NCI-H524 (cell line): Measurements from ENCODE around the gene GMEB1.
"Not testable (repeated sequence)": the region's sequence is repeated elsewhere in the genome, so short reads cannot be mapped to it uniquely, and the experiment has no call there.

ENCODE experiments used
- DNase-seq, 2 experiments: peaks; one replicate each; lab custom pipeline; 2025; lab: John Stamatoyannopoulos, UW

Gene GMEB1

DNA sequence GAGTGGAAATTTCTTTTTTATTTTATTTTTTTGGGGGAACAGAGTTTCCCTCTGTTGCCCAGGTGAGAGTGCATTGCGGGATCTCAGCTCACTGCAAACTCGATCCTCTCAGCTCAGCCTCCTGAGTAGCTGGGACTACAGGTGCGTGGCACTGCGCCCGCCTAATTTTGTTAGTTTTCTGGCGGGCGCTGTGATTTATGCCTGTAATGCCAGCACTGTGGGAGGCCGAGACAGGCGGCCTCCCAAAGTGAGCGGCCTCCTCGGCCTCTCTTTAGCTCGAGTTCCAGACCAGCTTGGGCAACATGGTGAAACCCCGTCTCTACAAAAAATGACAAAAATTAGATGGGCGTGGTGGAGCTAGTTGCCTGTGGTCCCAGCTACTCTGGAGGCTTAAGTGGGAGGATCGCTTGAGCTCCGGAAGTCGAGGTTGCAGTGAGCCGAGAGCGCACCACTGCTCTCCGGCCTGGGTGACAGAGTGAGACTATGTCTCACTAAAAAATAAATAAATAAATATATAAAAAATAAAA, 2.7 kb downstream of the GMEB1 start:
- DNase-seq = no peak

DNA sequence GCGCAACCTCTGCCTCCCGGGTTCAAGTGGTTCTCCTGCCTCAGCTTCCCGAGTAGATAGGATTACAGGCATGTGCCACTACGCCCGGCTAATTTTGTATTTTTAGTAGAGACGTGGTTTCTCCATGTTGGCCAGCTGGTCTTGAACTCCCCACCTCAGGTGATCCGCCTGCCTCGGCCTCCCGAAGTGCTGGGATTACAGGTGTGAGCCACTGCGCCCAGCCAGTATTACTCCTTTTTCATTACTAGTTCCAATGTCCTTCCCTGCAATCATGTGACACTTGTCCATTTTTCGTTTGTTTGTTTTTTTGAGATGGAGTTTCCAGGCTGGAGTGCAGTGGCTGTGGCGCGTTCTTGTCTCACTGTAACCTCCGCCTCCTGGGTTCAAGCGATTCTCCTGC, 4.4 kb downstream of the GMEB1 start:
- not testable (repeated sequence) for DNase-seq

DNA sequence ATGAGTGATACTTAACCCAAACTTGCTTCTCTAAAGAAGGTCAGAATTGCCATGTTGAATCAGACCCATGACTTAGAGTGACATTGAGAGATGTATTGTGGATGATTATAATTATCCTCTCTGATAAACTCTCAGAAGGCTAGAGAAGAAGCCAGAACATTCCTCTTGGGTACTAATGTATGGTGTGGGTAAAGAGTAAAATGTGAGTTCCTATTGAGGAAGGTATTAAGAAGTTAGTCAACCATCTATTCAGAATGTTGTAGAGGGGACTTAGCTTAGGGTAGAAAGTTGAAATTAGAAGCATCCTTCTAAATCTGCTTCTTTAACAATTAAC, 7.3 kb downstream of the GMEB1 start:
- no peak for DNase-seq

- no peak for DNase-seq
Measured at GRCh38 chr1:28680151-28680550, 11.6 kb downstream of the GMEB1 start.

DNA sequence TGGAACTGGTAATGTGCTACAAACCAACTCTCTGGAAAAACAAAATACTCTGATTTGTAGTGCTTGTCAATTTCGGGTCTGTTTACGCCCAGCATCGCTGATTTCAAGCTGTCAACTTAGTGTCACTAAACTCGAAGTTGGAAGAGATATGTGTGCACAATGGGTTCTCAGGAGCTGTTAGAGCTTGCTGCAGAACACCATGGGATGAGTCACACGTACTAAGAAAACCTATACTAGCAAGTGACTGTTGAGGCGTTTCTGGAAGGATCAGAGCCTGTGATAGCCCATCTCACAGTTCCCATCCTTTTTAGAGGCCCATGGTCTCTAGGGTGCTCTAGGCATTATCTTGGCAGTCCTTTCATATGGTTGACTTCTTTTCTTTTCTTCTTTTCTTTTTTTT, 14.3 kb downstream of the GMEB1 start:
- no peak for DNase-seq

DNA sequence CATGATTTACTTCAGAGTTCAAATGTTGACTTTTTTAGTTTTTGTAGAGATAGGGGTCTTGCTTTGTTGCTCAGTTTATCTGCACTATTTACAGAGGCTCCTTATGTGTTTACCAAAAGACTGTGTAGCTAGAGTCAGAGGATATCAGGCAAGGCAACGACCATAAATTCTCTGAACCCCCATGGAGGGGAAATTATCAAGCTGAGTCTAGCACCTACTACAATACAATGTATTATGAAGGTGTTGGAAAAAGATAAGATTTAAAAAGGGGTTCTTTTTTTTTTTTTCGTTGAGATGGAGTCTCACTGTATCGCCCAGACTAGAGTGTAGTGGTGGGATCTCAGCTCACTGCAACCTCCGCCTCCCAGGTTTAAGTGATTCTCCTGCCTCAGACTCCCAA, 16.4 kb downstream of the GMEB1 start:
- DNase-seq = no peak

GRCh38 chr1:28691627-28692026, 23.0 kb downstream of the GMEB1 start:
- not testable (repeated sequence) for DNase-seq

DNA sequence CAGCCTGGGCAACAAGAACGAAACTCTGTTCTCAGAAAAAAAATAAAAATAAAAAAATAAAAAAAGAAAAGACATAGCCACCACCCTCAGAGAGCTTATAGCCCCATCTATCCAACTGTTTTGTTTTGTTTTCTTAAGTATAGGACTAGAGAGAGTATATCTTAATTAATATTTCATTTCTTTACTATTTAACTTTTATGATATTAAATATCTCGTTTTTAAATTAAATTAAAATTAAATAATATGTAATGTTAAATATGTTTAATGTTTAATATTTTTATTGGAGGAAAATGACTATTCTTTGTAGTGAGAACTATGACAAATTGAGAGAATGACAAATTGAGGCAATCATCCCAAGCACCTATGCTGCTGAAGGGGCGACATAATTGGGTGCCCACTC, 35.0 kb downstream of the GMEB1 start:
- no peak for DNase-seq

DNA sequence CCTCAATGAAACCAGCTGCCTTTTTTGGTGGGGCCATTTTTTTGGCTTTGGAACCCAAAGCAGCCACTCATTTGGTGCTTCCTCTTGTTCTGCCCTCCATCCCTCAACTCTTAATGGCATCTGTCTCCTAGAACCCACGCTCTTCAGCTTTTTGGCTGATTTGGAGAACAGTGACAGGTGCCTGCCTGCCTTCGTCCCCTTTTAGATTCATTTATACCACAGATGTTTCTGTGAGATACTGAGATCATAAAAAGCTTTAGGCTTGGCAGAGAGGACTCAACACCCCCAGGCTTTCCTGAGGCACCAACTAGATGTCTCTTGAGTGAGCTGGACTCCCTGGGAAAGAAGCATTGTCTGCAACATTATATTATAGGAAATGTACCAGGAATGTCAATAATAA, 47.8 kb downstream of the GMEB1 start:
- DNase-seq = no peak

- DNase-seq = no peak
Measured at GRCh38 chr1:28718166-28718565, 49.6 kb downstream of the GMEB1 start.

DNA sequence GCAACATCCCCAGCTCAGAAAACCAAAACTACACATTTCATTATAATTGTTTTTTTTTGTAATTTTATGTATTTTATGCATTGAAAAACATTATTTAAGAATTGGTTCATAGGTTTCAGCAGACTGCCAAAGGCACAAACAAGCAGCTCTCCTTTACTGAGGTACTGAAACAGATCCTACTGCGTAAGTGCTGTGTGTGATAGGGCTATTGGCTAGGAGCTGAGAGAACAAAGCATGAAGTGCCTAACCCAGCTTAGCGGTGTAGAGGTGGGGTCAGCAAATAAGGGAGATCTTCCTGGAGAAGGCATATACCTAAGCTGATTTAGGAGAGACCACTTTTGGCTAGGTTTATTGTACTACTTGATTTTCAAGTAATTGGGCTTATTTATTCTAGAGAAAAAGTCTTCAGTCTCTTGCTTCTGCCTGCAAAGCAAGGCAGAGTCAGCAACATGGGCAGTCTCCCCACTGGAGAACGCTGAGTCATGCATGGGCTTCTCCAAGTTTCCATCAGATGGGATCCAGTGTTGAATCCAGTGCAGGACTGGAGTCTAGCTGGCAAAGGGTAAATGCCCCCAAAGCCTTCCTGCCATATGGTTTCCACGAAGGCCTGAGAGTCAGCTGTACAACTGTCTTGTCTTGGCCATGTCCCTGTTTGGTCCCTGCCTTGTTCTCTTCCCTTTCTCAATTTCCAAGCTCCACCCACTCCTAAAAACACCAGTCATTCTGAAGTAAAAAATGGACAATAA, 50.2 kb downstream of the GMEB1 start:
- DNase-seq = no peak

DNA sequence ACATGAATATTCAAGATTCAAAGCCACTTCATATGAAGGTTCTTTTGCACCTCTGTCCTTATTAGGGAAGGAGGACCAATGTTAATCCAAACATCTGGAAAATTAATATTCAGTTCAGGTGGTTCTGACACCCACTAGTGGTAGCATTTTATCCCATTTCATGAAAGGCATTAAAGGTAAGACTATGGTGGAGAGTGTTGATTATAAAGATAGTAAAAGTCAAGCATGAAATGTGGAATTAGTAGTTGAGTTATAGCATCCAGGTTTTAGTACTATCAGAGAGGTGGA, 50.7 kb downstream of the GMEB1 start:
- DNase-seq = no peak

GRCh38 chr1:28720376-28720775, 51.8 kb downstream of the GMEB1 start:
- no peak for DNase-seq

GRCh38 chr1:28721927-28722326, 53.3 kb downstream of the GMEB1 start:
- not testable (repeated sequence) for DNase-seq

- not testable (repeated sequence) for DNase-seq
Measured at GRCh38 chr1:28725365-28725764, 56.8 kb downstream of the GMEB1 start.

DNA sequence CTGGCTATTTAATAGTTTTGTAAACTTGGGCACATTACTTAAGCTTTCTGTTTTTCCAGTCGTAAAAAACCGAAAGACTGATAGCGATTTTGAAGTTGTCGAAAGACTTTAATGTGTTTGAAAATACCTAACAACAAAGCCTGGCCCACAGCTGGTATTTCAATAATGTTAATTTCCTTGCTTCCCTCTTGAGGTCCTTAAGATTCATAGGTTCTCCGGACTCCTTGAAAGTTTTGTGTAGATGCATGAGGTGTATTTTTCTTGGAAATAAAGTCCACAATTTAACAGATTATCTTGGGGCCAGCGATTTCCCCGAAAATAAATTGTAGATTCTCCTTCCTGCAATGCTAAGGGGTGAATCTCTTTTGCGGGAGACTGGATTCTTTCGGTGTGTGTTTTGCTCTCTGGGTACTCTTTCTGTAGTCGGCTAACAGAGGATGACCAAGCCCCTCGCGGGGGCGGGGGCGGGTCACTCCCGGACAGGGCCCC, 67.4 kb downstream of the GMEB1 start:
- DNase-seq = no peak

GRCh38 chr1:28736450-28737306, 68.1 kb downstream of the GMEB1 start, which contains the start of gene YTHDF2:
Gene YTHDF2, plus strand, starts transcription at chr1:28736940. Its CDS starts 181 bp downstream, at chr1:28737121.
- DNase-seq = peak; percentile 95 to 96

GRCh38 chr1:28737307-28738132, 68.9 kb downstream of the GMEB1 start:
- peak; percentile 50 to 73 for DNase-seq

DNA sequence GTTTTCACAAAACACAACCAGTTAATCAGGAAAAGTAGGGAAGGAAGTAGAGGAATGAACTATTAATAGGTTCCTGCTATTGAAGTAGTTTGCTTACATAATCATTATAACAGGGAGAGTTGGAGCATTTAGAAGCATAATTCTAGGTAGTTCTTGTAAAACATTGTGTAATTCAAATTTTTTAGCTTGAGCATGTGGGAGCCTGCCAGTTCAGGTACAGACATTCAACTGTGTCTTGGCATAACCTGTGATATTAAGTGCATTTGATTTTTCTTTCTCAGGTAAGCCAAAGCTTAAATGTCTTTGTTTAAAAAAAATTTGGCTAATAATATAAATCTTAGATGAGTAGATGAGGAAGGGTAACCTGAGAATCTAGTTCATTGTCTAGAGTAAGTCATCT, 71.5 kb downstream of the GMEB1 start:
- no peak for DNase-seq

DNA sequence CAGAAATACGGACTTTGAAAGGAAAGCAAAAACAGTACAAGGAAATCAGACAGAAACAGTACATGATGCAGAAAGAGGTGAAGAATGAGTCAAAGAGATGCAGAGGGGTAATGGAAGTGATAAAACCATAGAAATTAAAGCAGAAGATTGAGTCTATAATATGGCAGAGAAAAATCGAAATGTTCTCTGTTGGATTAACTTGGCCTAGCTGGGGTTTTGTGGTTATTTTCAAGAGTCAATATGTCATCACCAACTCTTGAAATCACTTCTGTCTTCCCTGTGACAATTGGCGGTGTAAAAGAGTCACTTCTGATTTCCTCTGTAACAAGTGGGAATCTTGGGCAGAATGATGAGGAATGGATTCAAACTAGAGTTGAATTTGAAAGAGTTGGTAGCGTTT, 75.6 kb downstream of the GMEB1 start:
- DNase-seq = no peak

- DNase-seq = no peak
Measured at GRCh38 chr1:28745653-28746173, 77.1 kb downstream of the GMEB1 start.

DNA sequence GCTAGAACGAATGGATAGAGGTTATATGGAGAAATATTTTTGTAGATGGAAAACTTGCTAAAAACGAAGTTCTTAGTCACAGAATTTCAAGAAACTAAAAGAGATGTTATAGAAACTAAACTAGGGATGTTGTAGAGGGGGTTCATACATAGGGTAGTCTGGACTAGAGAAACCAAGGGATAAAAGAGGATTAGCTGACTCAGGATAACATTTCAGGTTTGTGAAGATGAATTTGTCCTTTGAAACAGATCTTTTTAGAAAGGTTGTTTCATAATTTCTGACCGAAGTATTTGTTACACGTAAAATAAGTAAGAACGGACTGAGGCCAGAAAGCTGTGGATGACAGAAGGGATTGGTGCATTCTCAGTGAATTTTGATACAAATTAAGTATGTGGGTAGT, 81.7 kb downstream of the GMEB1 start:
- no peak for DNase-seq
